SU-DHL-6 (cell line): ENCODE measurements around the gene GIMAP5.
A peak's percentile ranks its signal among the peaks of the same experiment; 100 is the strongest.

Experiments used
- H2AFZ ChIP-seq: fragments of 200-600 bp; sonication (generic); 2 replicates; pipeline ENCODE4 v1.6.1; 2014; ENCODE audit warnings: low read depth, mild to moderate bottlenecking, moderate library complexity, mixed read lengths, antibody characterized with exemption, low read length; ENCODE audit not compliant: severe bottlenecking
- H3F3A ChIP-seq: fragments of 200-600 bp; shearing (Covaris generic); 2 replicates; pipeline ENCODE4 v1.6.0; 2016; ENCODE audit warnings: antibody characterized with exemption, mild to moderate bottlenecking; ENCODE audit not compliant: insufficient read depth
- H3K27ac ChIP-seq: fragments of 200-600 bp; sonication (generic); 2 replicates; pipeline ENCODE4 v1.5.1; 2016; ENCODE audit warnings: low read depth, mild to moderate bottlenecking, low read length, moderate library complexity, mixed read lengths
- H3K27me3 ChIP-seq: fragments of 200-600 bp; sonication (generic), shearing (Covaris generic); 2 replicates; pipeline ENCODE4 v1.6.0; 2014; ENCODE audit warnings: mild to moderate bottlenecking, low read length
- H3K36me3 ChIP-seq: fragments of 200-600 bp; sonication (generic); 2 replicates; pipeline ENCODE4 v1.6.1; 2014; ENCODE audit warnings: mild to moderate bottlenecking, low read length, mixed read lengths
- H3K4me2 ChIP-seq: fragments of 300-600, 200-600 bp; shearing (Covaris generic), sonication (generic); 2 replicates; pipeline ENCODE4 v1.6.0; 2014; ENCODE audit warnings: low read length, low read depth, mild to moderate bottlenecking; ENCODE audit not compliant: poor library complexity, severe bottlenecking
- H3K4me3 ChIP-seq: fragments of 200-600 bp; sonication (generic); 2 replicates; pipeline ENCODE4 v1.5.1; 2014; ENCODE audit warnings: antibody characterized with exemption, low read length, mild to moderate bottlenecking, mixed read lengths; ENCODE audit not compliant: insufficient read depth, poor library complexity, severe bottlenecking
- H3K79me2 ChIP-seq: fragments of 200-600 bp; sonication (generic); 2 replicates; pipeline ENCODE4 v1.6.1; 2014; ENCODE audit warnings: mild to moderate bottlenecking, low read length, moderate library complexity; ENCODE audit not compliant: insufficient read depth
- H3K9ac ChIP-seq: fragments of 200-600 bp; sonication (generic); 2 replicates; pipeline ENCODE4 v1.7.0; 2014; ENCODE audit warnings: mild to moderate bottlenecking, low read length
- H3K9me2 ChIP-seq: fragments of 200-600 bp; sonication (generic); replicated peaks from 2 replicates; pipeline ENCODE4 v1.6.1; 2014; ENCODE audit warnings: low read length; ENCODE audit not compliant: insufficient read depth
- H3K9me3 ChIP-seq: fragments of 200-600 bp; sonication (generic); 2 replicates; pipeline ENCODE4 v1.6.1; 2014; ENCODE audit warnings: low read length, mixed read lengths; ENCODE audit not compliant: insufficient read depth
- H4K20me1 ChIP-seq: fragments of 200-600 bp; sonication (generic); 2 replicates; pipeline ENCODE4 v1.6.1; 2014; ENCODE audit warnings: low read depth, mild to moderate bottlenecking, antibody characterized with exemption, low read length, moderate library complexity, mixed read lengths
- CTCF ChIP-seq: fragments of 200-600 bp; sonication (generic); IDR thresholded peaks from one replicate; pipeline ENCODE4 v1.5.1; 2017; ENCODE audit warnings: antibody characterized with exemption, mild to moderate bottlenecking, low read length, moderate library complexity; ENCODE audit not compliant: insufficient read depth, poor library complexity, severe bottlenecking
- EZH2phosphoT487 ChIP-seq: fragments of 200-600 bp; sonication (generic), shearing (Covaris generic); conservative IDR thresholded peaks from 2 replicates; pipeline ENCODE4 v1.6.1; 2018; ENCODE audit warnings: mild to moderate bottlenecking, antibody characterized with exemption, low read length, moderate library complexity, mixed read lengths

GIMAP5 gene

GRCh38 chr7:150753239-150753638 lies 16.0 kb downstream of the GIMAP5 start:
- Histone ChIP-seq H4K20me1 (no peaks in the 10 kb centered on the region), H3K27me3 (no peaks in the 10 kb centered on the region)

GRCh38 chr7:150753826-150754603 lies 16.8 kb downstream of the GIMAP5 start:
- Histone ChIP-seq H3K27me3 (no peaks in the 10 kb centered on the region), H3K9me2 (no peaks in the 10 kb centered on the region), H4K20me1 (no peaks in the 10 kb centered on the region), H3F3A (no peaks in the 10 kb centered on the region), H3K27ac (no peak overlapping the region), H3K9ac (no peak overlapping the region), H3K36me3 (no peaks in the 10 kb centered on the region), H3K9me3 (no peaks in the 10 kb centered on the region), H3K4me3 (no peak overlapping the region), H3K79me2 (no peaks in the 10 kb centered on the region), H2AFZ (no peak overlapping the region), H3K4me2 (no peak overlapping the region)
- no peak for TF ChIP-seq EZH2phosphoT487
- TF ChIP-seq CTCF, result peak; percentile 20

More at GRCh38 chr7:150753239-150753638, 16.0 kb downstream of the GIMAP5 start:
- H3K4me3 ChIP-seq, result no peak overlapping the region
- no peaks in the 10 kb centered on the region for H3K9me2 ChIP-seq
- TF ChIP-seq CTCF, result no peak
- no peak for TF ChIP-seq EZH2phosphoT487
- H3F3A ChIP-seq, result no peaks in the 10 kb centered on the region
- H3K9ac ChIP-seq, result no peak overlapping the region
- H3K4me2 ChIP-seq, result no peak overlapping the region
- no peaks in the 10 kb centered on the region for H3K9me3 ChIP-seq
- no peaks in the 10 kb centered on the region for H3K36me3 ChIP-seq
- no peak overlapping the region for H3K27ac ChIP-seq
- no peak overlapping the region for H2AFZ ChIP-seq
- no peaks in the 10 kb centered on the region for H3K79me2 ChIP-seq

GRCh38 chr7:150754951-150755350 lies 17.7 kb downstream of the GIMAP5 start:
- TF ChIP-seq CTCF (no peak), EZH2phosphoT487 (no peak)
- Histone ChIP-seq H3K4me3 (no peak overlapping the region), H3K9me3 (no peaks in the 10 kb centered on the region), H3K9me2 (no peaks in the 10 kb centered on the region), H3K36me3 (no peaks in the 10 kb centered on the region), H3K9ac (no peak overlapping the region), H3K79me2 (no peaks in the 10 kb centered on the region), H4K20me1 (no peaks in the 10 kb centered on the region), H3K4me2 (no peak overlapping the region), H3F3A (no peaks in the 10 kb centered on the region), H3K27ac (no peak overlapping the region), H3K27me3 (no peaks in the 10 kb centered on the region), H2AFZ (no peak overlapping the region)
